Gastroesophageal sphincter (tissue), 4 donors: Measurements from ENCODE around the gene NPW. TPM values are rescaled to one million over a fixed set of nuclear protein-coding genes. Genes with fewer than 3 reads are reported as not detected.

Source experiments
- ATAC-seq: fragments of 150-250 bp; one replicate; pipeline ENCODE4 v1.9.1; 2016; ENCODE audit warnings: mild to moderate bottlenecking, moderate library complexity
- H3K27ac ChIP-seq, 4 donors: fragments of 200-600 bp; sonication (generic) in 3 of 4; 1 replicate in 3 of 4; 2 replicates in 1 of 4; pipeline ENCODE4 v1.5.1; 2016 to 2019
- H3K27me3 ChIP-seq: fragments of 200-600 bp; sonication (generic); one replicate; pipeline ENCODE4 v1.5.1; 2019
- H3K36me3 ChIP-seq, 2 donors: fragments of 200-600 bp; sonication (generic); one replicate each; pipeline ENCODE4 v1.5.1; 2019; ENCODE audit warnings: control low read depth in 1 of 2
- H3K4me1 ChIP-seq, 3 donors: fragments of 200-600 bp; sonication (generic); 1 replicate in 2 of 3; 2 replicates in 1 of 3; pipeline ENCODE4 v1.5.1; 2016 to 2019; ENCODE audit warnings: control low read depth in 2 of 3
- H3K4me3 ChIP-seq, 2 donors: fragments of 200-600 bp; sonication (generic); one replicate each; pipeline ENCODE4 v1.5.1; 2019; ENCODE audit warnings: mild to moderate bottlenecking in 1 of 2, moderate library complexity in 1 of 2
- H3K9me3 ChIP-seq, 3 donors: fragments of 200-600 bp; sonication (generic); one replicate each; pipeline ENCODE4 v1.5.1; 2017 to 2019; ENCODE audit warnings: control low read depth in 2 of 3
- EP300 ChIP-seq: sonication (generic); formaldehyde crosslinking; IDR thresholded peaks from one replicate; pipeline ENCODE4 v1.6.1; 2017; ENCODE audit warnings: antibody characterized with exemption, mild to moderate bottlenecking
- POLR2A ChIP-seq, 2 donors: fragments of 450-650 bp; IDR thresholded peaks; one replicate each; pipeline ENCODE4 v1.6.1; 2017; ENCODE audit warnings: antibody characterized with exemption in 2 of 2, mild to moderate bottlenecking in 2 of 2, moderate library complexity in 1 of 2
- POLR2AphosphoS5 ChIP-seq: sonication (generic); formaldehyde crosslinking; IDR thresholded peaks from one replicate; pipeline ENCODE4 v1.6.1; 2017; ENCODE audit warnings: antibody characterized with exemption
- WGBS, 2 donors: methylation state at CpG; one replicate each; pipeline ENCODE4 v1.1.5; 2018; ENCODE audit warnings: low coverage in 1 of 2; 5-methylcytosine and 5-hydroxymethylcytosine counted together
- total RNA-seq, 4 donors: library from RNA; depleted of rRNA; stranded (reverse); fragments of >200 nt; gene quantifications; one replicate each; pipeline ENCODE4 v1.1.0, GENCODE V29; 2016
- TF ChIP-seq, protein P1 (sequence below), 4 experiments: fragments of 200-600 bp in 2 of 4; fragments of 450-650 bp in 2 of 4; sonication (generic) in 1 of 4; IDR thresholded peaks; one replicate each; pipeline ENCODE4 v1.5.1; 2017 to 2019; ENCODE audit warnings: antibody characterized with exemption in 4 of 4, mild to moderate bottlenecking in 2 of 4, moderate library complexity in 2 of 4

NPW gene
- total RNA-seq, 4 donors from 2014 or later: not detected

DNA sequence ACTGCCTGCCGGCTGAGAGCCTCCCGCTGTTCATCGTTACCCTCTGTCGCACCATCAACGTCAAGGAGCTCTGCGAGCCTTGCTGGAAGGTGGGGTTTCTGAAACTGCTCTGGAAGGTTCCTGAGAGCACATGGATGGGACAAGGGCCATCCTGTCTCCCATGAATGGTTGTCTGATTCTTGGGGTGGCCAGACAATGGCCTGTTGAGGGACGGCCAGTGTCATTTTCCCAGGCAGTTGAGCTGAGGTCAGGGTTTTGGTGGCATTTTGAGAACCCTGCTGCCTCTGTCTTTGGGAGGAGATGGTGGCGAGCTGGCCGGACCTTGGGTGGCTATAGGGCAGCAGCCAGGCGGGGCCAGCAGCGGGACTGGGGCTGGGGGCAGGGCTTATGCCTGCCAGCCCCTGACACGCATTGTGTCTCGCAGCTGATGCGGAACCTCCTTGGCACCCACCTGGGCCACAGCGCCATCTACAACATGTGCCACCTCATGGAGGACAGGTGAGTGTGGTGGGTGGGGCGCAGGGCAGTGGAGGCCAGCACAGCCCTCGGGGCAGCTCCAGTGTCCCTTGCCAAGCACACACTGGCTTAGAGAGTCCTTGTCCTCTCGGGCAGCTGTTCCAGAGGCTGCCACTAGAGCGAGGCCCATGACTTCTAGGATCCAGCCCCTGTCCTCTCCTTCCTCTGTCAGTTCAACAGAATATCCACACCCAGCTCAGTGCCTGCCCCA is 37.3 kb downstream of the NPW start:
- H3K27me3 ChIP-seq: no peaks in the 10 kb centered on the region
- H3K36me3 ChIP-seq: peaks cover 0 to 95% of the 10 kb centered on the region in 2 donors
- H3K4me3 ChIP-seq: no peak overlapping the region
- no peaks in the 10 kb centered on the region for H3K4me1 ChIP-seq
- no peak for TF ChIP-seq POLR2A (IDR thresholded peaks at IDR 0.05)
- TF ChIP-seq, protein P1, sequence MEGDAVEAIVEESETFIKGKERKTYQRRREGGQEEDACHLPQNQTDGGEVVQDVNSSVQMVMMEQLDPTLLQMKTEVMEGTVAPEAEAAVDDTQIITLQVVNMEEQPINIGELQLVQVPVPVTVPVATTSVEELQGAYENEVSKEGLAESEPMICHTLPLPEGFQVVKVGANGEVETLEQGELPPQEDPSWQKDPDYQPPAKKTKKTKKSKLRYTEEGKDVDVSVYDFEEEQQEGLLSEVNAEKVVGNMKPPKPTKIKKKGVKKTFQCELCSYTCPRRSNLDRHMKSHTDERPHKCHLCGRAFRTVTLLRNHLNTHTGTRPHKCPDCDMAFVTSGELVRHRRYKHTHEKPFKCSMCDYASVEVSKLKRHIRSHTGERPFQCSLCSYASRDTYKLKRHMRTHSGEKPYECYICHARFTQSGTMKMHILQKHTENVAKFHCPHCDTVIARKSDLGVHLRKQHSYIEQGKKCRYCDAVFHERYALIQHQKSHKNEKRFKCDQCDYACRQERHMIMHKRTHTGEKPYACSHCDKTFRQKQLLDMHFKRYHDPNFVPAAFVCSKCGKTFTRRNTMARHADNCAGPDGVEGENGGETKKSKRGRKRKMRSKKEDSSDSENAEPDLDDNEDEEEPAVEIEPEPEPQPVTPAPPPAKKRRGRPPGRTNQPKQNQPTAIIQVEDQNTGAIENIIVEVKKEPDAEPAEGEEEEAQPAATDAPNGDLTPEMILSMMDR (IDR thresholded peaks at IDR 0.05): peak in 2 of 4 experiments; percentile 10 to 18
- H3K27ac ChIP-seq: peak overlapping the region in 2 of 4 donors; percentile 17 to 28
- no CpG with 5 or more reads among the region's 19 CpGs for WGBS, 2 donors
- peak; percentile 30 for ATAC-seq
- H3K9me3 ChIP-seq: no peaks in the 10 kb centered on the region

DNA sequence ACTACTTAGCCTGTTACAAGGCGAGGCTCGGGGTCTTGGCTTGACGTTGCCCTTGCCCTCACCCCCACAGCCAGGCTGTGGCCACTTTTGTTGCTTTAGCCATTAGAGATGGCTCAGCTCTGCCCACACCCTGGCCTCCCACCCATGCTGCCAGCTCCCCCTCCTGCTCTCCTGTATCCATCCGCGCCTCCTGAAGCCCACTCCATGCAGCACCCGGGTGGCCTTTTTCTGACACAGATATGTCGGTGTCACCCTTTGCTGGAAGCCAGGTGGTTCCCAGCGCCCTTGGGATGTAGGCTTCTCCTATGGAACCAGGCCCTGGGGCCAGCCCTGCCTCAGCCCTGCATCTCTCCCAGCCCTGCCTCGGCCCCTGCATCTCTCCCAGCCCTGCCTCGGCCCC is 37.9 kb downstream of the NPW start:
- Histone ChIP-seq H3K9me3 (no peaks in the 10 kb centered on the region), H3K4me3 (no peak overlapping the region), H3K27ac (no peak overlapping the region), H3K27me3 (no peaks in the 10 kb centered on the region), H3K36me3 (peaks cover 0 to 95% of the 10 kb centered on the region in 2 donors), H3K4me1 (no peaks in the 10 kb centered on the region)
- ATAC-seq: no peak
- TF ChIP-seq, protein P1 (IDR thresholded peaks at IDR 0.05): no peak
- TF ChIP-seq EP300: no peak
- TF ChIP-seq POLR2AphosphoS5: no peak
- no peak for TF ChIP-seq POLR2A (IDR thresholded peaks at IDR 0.05)
- 75 to 78% methylated on average over 4 to 7 of the region's 10 CpGs for WGBS, 2 donors

GRCh38 chr16:2058420-2058819 is 38.8 kb downstream of the NPW start:
- 80 to 96% methylated on average over 1 to 5 of the region's 13 CpGs for WGBS, 2 donors

DNA sequence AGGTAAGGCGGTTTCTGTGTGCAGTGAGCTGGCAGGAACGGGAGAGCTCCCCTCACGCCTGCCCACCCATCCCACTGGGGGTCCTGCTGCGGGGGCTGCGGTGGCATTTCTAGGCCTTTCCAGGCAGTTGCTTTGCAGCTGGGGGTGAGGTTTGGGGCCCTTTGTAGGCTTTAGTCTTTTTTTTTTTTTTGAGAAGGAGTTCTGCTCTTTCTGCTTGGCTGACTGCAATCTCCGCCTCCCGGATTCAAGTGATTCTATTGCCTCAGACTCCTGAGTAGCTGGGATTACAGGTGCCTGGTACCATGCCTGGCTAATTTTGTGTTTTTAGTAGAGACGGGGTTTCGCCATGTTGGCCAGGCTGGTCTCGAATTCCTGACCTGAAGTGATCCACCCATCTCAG is 39.3 kb downstream of the NPW start:
- ATAC-seq: no peak
- H3K9me3 ChIP-seq: no peaks in the 10 kb centered on the region
- H3K27me3 ChIP-seq: no peaks in the 10 kb centered on the region
- no peak overlapping the region for H3K27ac ChIP-seq
- 96 to 100% methylated on average over 2 to 10 of the region's 10 CpGs for WGBS, 2 donors
- no peak overlapping the region for H3K4me3 ChIP-seq
- H3K4me1 ChIP-seq: no peaks in the 10 kb centered on the region
- peaks cover 0 to 95% of the 10 kb centered on the region in 2 donors for H3K36me3 ChIP-seq
- TF ChIP-seq POLR2A (IDR thresholded peaks at IDR 0.05): no peak
- TF ChIP-seq POLR2AphosphoS5: no peak
- TF ChIP-seq, protein P1 (IDR thresholded peaks at IDR 0.05): no peak
- no peak for TF ChIP-seq EP300

More at GRCh38 chr16:2058420-2058819, 38.8 kb downstream of the NPW start:
- no peaks in the 10 kb centered on the region for H3K9me3 ChIP-seq
- H3K4me3 ChIP-seq: no peak overlapping the region
- TF ChIP-seq, protein P1 (IDR thresholded peaks at IDR 0.05): no peak
- no peak for TF ChIP-seq EP300
- TF ChIP-seq POLR2AphosphoS5: no peak
- no peak for TF ChIP-seq POLR2A (IDR thresholded peaks at IDR 0.05)
- H3K4me1 ChIP-seq: no peaks in the 10 kb centered on the region
- H3K27me3 ChIP-seq: no peaks in the 10 kb centered on the region
- no peak for ATAC-seq
- H3K36me3 ChIP-seq: peaks cover 0 to 95% of the 10 kb centered on the region in 2 donors
- no peak overlapping the region for H3K27ac ChIP-seq

- H3K4me1 ChIP-seq: no peaks in the 10 kb centered on the region
- TF ChIP-seq POLR2AphosphoS5: no peak
- TF ChIP-seq POLR2A (IDR thresholded peaks at IDR 0.05): no peak
- TF ChIP-seq, protein P1 (IDR thresholded peaks at IDR 0.05): no peak
- no peak for TF ChIP-seq EP300
- no peak overlapping the region for H3K27ac ChIP-seq
- WGBS, 2 donors: no CpG with 5 or more reads among the region's 17 CpGs
- no peak overlapping the region for H3K4me3 ChIP-seq
- H3K9me3 ChIP-seq: no peaks in the 10 kb centered on the region
- peaks cover 0 to 95% of the 10 kb centered on the region in 2 donors for H3K36me3 ChIP-seq
- no peak for ATAC-seq
- no peaks in the 10 kb centered on the region for H3K27me3 ChIP-seq
These were observed 40.8 kb downstream of the NPW start for GRCh38 chr16:2060346-2060745.
